HG02981 (cell line): ENCODE measurements around the gene KCTD5.
"Not testable (repeated sequence)": the region's sequence is repeated elsewhere in the genome, so short reads cannot be mapped to it uniquely, and the experiment has no call there.

Source experiments
- ATAC-seq: cut with Tn5 transposase; IDR thresholded peaks from one replicate; pipeline ENCODE4 v1.9.1; 2021; ENCODE audit warnings: mild to moderate bottlenecking, moderate library complexity; ENCODE audit not compliant: unreplicated experiment

The KCTD5 gene

GRCh38 chr16:2721634-2722173 lies 39.4 kb downstream of the KCTD5 start:
- ATAC-seq = not testable (repeated sequence)

DNA sequence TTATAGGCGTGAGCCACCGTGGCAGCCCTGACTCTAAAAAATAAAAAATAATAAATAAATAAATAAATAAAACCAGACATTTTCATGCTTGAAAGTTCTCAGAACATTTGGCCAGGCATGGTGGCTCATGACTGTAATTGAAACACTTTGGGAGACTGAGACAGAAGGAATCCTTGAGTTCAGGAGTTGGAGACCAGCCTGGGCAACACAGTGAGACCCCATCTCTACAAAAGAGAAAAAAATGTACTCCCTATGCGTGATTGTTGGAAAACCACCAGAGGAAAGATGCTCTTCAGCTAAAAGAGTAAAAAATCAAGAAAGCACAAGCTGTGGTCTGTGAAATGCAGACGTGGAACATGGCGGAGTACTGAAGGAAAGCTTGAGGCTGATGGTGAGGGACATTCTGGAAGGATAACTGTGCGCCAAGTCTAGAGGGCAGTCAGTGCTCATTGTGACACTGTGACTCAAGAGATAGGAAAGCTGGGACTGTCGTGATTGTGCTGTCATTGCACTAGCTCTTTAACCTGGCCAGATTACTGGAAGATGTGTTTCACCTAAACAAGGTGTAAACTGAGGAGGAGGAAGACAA lies 41.9 kb downstream of the KCTD5 start:
- ATAC-seq = no peak

DNA sequence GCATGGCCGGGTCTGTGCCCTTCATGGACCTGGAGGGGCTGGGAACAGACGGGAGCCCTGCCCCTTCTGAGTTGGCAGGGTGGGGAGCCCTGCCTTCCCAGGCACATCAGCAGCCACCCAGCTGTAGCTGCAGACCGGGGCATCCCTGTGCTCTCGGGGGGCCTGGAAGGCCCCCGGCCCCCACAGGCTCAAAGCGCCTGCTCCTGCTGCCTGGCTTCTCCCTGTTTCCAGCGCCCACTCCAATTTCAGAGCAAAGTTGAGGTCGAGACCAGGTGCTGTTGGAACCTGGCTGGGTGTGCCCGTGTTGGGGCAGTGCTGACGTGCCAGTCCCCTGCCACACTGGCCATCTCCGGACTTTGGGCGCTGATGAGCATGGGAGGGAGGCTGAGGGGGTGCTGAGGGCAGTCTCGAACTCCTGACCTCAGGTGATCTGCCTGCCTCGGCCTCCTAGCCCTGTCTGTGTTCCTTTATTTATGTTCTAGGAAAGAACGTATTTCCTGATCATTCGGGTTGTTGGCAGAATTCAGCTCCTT lies 42.6 kb downstream of the KCTD5 start:
- no peak for ATAC-seq

- ATAC-seq = no peak
Measured at GRCh38 chr16:2726923-2727322, 44.6 kb downstream of the KCTD5 start.

DNA sequence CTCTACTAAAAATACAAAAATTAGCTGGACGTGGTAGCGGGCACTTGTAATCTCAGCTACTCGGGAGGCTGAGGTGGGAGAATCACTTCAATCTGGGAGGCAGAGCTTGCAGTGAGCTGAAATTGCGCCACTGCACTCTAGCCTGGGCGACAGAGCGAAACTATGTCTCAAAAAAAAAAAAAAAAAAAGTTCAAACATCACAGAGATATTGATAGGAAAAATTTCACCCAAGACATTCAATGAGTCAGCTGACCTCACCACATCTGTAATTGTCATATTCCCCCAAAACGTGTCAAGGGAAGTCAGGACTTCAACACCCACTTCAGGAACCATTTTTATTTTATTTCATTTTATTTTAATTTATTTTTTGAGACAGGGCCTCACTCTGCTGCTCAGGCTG lies 45.7 kb downstream of the KCTD5 start:
- no peak for ATAC-seq

- ATAC-seq = no peak
Measured at GRCh38 chr16:2734844-2735515, 52.7 kb downstream of the KCTD5 start.

GRCh38 chr16:2736476-2737237 lies 54.3 kb downstream of the KCTD5 start:
- no peak for ATAC-seq

DNA sequence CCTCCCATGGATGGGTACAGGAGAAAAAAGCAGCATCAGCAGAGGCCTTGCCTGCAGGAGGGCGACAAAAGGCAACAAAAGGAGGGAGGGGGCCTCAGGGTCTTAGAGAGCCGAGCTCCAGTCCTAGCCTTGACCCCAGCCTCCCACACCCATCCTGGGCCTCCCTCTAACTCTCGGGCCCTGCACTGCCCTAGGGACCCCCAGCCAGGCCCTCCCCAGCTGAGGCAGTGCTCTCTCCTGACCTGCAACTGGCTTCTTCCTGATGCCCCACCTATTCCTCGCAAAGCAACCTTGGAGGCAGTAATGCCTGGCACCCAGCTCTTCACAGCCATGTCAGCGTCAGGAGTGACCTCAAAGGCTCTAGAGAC lies 54.9 kb downstream of the KCTD5 start:
- ATAC-seq = no peak

DNA sequence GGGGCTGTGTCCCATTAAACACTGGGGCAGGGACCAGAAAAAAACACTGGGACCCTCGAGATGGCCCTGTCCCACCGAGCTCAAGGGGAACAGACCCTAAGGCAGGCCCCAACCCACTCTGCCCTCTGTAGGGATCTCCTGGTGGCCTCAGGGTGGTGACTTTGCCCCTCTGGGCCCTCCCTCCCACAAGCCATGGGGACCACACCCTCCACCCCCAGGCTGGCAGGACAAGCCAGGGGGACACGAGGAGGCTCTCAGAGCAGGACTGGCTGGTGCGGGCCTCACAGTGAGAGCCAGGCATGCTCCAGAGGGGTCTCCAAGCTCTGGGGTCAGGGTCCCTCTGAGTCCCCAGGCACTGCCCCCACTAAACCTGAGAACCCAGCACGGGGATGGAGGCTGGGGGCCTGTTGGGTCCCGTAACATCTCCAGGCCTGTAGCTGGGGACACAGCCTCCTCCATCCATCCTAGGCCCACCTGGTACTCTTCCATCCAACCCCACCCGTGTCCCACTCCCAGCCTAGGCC lies 55.6 kb downstream of the KCTD5 start:
- ATAC-seq = no peak

GRCh38 chr16:2738615-2739014 lies 56.3 kb downstream of the KCTD5 start:
- ATAC-seq = no peak

GRCh38 chr16:2739625-2740430 lies 57.5 kb downstream of the KCTD5 start:
- no peak for ATAC-seq

DNA sequence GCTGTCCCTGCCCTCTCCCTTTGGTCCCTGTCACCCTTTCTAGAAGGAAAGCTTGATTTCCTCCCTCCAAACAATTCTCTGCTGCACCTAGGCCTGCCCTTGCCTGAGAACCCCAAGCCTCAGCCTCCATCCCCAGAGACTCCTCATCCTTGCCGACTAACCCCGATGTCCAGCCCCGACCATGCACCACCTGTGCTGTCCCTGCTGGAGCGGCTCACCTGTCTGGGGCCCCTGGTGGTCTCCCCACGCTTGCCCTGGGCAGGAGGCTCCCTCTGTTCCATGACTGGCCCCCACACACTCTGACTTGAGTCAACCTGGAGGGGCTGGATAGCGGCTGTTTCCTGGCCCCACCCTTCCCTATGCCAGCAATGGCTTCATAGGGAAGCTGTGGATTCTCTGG lies 58.2 kb downstream of the KCTD5 start:
- no peak for ATAC-seq

GRCh38 chr16:2741168-2741567 lies 58.8 kb downstream of the KCTD5 start:
- ATAC-seq = no peak

DNA sequence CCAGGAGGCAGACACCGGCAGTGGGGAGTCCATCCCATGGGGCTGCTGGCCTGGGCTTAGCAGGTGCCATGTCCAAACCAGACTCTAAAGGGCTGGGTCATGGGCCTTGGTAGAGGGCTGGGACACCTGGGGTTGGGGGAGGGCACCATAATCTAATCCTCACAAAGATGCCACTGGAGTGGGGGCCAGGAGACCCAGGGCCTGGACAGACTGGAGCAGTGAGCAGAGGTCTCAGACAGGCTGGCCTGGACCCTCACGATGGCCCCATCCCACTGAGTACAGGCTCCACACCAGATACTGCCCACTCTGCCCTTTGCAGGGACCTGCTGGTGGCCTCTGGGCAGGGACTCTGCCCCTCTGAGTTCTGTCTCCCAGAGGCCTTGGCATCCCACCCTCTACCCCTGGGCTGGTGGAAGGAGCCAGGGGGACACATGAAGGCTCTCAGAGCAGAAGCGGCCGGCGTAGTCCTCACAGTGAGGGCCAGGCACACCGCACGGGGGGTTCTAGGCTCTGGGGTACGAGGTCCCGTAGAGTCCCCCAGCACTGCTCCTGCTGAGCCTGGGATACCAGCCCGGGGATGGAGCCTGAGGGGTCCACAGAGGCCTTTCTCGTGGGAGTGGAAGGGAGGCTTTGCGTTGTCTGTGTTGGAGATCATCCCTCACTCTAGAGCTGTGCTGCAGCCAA lies 60.1 kb downstream of the KCTD5 start:
- no peak for ATAC-seq

DNA sequence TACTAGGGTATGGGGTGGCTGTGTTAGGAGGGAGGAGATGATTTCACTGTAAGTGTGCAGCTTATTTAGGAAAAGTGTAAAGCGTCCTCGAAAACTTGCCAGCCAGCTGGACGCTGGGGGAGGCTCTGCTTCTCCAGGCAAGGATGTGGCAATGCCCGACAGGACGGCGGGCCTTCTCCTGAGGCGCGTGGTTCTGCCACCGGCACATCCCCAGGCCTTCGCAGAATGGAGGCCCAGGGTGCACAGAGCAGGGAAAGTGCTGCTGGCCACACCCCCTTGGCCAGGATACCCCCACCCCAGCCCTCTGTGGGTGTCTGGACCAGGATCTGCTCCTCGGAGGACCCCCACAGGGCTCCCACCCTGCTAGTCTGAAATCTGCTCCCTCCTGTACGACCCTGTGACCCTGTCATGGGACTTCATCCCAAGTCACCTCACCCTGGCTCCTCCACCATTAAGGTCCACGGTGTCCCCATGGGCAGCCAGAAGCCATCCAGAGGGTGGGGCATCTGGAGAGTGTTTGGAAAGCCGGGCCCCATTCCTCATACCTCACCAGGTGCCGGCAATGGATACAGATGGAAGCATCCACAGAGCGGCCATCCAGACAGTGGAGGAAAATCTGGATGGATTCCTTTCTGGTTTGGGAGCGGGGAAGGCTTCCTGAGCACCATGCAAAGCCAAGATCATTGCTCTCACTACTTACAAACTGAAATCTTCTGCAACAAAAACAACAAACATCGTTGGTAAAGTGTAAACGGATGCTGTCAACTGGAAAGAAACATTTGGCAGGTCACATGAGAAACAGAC lies 60.9 kb downstream of the KCTD5 start:
- ATAC-seq = no peak

- no peak for ATAC-seq
Measured at GRCh38 chr16:2744711-2745110, 62.4 kb downstream of the KCTD5 start.

DNA sequence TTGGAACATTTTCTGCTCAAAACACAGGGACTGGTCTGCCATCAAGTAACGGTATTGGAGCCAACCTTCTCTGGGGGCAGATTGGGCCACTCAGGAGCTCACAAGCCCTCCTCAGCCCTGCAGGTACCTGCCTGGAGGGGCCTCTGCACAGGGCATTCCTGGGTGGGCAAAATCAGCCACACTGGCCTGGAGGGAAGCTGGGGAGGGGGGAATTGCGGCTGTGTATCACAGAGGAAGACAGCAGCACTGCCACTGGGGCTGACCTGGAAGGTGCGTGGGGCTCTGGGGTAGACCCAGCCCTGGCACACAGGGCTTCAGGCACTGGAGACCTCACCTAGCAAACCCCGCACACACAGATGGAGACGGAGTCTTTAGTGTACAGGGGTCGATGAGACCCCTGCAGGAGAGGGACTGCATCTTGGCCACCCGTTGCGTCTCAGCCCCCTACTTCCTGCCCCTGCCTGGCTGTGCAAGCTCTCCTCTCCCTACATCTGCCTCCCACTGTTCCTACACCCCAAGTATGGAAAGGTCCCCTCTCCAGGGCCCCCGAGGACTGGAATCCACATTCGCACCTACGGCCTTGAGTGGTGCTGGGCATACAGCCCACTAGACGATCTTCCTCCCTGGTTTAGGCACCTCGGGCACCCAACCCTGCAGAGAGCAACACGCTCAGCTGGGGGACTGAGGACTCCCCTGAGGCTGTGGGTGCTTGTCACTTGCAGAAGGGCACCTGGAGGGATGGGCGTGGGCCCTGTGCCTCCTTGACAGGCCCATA lies 63.0 kb downstream of the KCTD5 start:
- no peak for ATAC-seq

DNA sequence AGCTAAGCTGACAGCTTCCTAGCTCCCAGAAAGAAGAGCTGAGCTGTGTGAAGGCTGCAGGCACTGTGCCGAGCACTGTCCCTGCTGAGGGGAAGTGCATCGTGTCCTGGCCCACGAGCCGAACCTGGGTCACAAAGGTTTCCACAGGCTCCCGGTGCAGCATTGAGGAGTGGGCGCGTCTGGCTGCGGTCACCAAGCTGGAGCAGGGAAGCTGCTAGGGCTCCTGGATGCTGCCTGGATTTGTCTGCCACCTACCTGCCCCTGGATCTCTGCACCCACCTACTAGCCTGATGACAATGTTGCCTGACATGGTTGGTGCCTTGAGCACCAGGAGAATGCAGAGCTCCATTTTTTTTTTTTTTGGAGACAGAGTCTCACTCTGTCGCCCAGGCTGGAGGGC lies 63.6 kb downstream of the KCTD5 start:
- no peak for ATAC-seq
